ENCODE measurements around the gene EPHB3.

DNA sequence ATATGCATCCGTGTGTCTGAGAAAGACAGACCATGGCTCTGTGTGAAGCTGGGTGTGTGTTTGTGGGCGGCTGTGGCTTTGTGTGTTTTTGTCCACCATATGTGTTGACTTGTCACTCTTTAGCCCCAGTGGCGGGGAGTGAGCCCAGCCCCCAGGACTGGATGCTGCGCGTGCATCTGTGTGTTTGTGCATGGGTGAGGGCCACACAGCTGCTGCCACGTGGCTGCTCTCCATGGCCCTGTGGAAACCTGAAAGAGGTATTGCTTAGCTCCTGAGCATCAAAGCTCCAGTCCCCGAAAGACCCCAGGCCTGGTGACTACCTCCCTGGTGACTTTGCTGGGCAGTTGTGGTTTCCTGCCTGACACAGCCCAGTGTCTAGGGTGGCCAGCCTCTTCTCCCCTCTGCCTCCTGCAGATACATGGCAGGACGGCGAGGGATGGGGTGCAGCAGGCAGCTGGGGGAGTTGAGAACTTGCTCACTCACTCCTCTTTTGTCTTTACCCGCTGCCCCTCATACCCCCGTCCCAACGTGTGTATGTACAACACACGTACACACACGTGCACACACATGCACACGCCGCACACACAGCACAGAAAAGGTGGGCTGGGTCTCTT is 6.5 kb downstream of the EPHB3 start:
- TF ChIP-seq, protein P1, sequence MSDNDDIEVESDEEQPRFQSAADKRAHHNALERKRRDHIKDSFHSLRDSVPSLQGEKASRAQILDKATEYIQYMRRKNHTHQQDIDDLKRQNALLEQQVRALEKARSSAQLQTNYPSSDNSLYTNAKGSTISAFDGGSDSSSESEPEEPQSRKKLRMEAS (IDR thresholded peaks at IDR 0.05): no peak
- TF ChIP-seq, protein P2, sequence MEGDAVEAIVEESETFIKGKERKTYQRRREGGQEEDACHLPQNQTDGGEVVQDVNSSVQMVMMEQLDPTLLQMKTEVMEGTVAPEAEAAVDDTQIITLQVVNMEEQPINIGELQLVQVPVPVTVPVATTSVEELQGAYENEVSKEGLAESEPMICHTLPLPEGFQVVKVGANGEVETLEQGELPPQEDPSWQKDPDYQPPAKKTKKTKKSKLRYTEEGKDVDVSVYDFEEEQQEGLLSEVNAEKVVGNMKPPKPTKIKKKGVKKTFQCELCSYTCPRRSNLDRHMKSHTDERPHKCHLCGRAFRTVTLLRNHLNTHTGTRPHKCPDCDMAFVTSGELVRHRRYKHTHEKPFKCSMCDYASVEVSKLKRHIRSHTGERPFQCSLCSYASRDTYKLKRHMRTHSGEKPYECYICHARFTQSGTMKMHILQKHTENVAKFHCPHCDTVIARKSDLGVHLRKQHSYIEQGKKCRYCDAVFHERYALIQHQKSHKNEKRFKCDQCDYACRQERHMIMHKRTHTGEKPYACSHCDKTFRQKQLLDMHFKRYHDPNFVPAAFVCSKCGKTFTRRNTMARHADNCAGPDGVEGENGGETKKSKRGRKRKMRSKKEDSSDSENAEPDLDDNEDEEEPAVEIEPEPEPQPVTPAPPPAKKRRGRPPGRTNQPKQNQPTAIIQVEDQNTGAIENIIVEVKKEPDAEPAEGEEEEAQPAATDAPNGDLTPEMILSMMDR (IDR thresholded peaks at IDR 0.05): no peak
- TF ChIP-seq RAD21 (conservative IDR thresholded peaks at IDR 0.05 in 1 of 2, IDR thresholded peaks at IDR 0.05 in 1 of 2) (no peak), POLR2A (IDR thresholded peaks at IDR 0.05; ENCODE audit: low read length) (no peak), CEBPB (IDR thresholded peaks at IDR 0.05) (no peak), TFCP2L1 (CRISPR knock-in tag; IDR thresholded peaks at IDR 0.05) (no peak), TP53 (CRISPR knock-in tag; IDR thresholded peaks at IDR 0.05) (no peak), ZNF302 (CRISPR knock-in tag; IDR thresholded peaks at IDR 0.05) (no peak), MYC (IDR thresholded peaks at IDR 0.05; ENCODE audit: borderline replicate concordance, low read length) (no peak), EP300 (IDR thresholded peaks at IDR 0.05) (no peak), SMC3 (IDR thresholded peaks at IDR 0.05) (no peak), MAFK (IDR thresholded peaks at IDR 0.05; ENCODE audit: partially characterized antibody) (no peak)
- TF ChIP-seq, protein P3, sequence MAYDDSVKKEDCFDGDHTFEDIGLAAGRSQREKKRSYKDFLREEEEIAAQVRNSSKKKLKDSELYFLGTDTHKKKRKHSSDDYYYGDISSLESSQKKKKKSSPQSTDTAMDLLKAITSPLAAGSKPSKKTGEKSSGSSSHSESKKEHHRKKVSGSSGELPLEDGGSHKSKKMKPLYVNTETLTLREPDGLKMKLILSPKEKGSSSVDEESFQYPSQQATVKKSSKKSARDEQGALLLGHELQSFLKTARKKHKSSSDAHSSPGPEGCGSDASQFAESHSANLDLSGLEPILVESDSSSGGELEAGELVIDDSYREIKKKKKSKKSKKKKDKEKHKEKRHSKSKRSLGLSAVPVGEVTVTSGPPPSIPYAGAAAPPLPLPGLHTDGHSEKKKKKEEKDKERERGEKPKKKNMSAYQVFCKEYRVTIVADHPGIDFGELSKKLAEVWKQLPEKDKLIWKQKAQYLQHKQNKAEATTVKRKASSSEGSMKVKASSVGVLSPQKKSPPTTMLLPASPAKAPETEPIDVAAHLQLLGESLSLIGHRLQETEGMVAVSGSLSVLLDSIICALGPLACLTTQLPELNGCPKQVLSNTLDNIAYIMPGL (CRISPR knock-in tag; IDR thresholded peaks at IDR 0.05; ENCODE audit: borderline replicate concordance): no peak
